HCT116 (cell line): Measurements from ENCODE around the gene AP3B1. TPM values are rescaled to one million over a fixed set of nuclear protein-coding genes. Genes with fewer than 3 reads are reported as not detected.

Source experiments
- ATAC-seq: fragments of 200-7000 bp; cut with Tn5 transposase; 2 replicates; pipeline ENCODE4 v1.9.1; 2020; ENCODE audit warnings: mild to moderate bottlenecking, moderate library complexity
- Bru-seq: library from RNA; stranded (reverse); fragments of 400-500 nt; gene quantifications from one replicate; lab custom pipeline; 2021; lab: Mats Ljungman, UMichigan
- BruChase-seq, 2 experiments: library from RNA; stranded (reverse); fragments of 400-500 nt; gene quantifications; one replicate each; lab custom pipeline; 2021; lab: Mats Ljungman, UMichigan
- BruUV-seq: library from RNA; stranded (reverse); fragments of 400-500 nt; replicated peaks from 2 replicates; lab custom pipeline; 2021; lab: Mats Ljungman, UMichigan
- CTCF ChIA-PET: fragments of 300-600 bp; sonication (Branson Sonifier 250); formaldehyde crosslinking; loops from one replicate; lab custom pipeline; 2021; ENCODE audit warnings: antibody characterized with exemption; lab: Charles Lee
- POLR2A ChIA-PET: fragments of 300-600, 350-600 bp; sonication (Branson Sonifier 250); formaldehyde crosslinking; loops from one replicate; lab custom pipeline; 2021; ENCODE audit warnings: antibody characterized with exemption; lab: Charles Lee
- RAD21 ChIA-PET, 2 experiments: fragments of 300-600 bp; sonication (Branson Sonifier 250); formaldehyde crosslinking; loops; one replicate each; lab custom pipeline; 2023; ENCODE audit warnings: low total read pairs in 2 of 2; ENCODE audit not compliant: uncharacterized antibody in 2 of 2, unreplicated experiment in 2 of 2, low non-redundant PET in 1 of 2; lab: Charles Lee
- DNase-seq: peaks from one replicate; pipeline ENCODE4 v3.0.0-alpha.2; 2010; ENCODE audit warnings: low read depth, low spot score
- H2AFZ ChIP-seq: fragments of 200-600 bp; shearing (Covaris generic), sonication (generic); 2 replicates; pipeline ENCODE4 v1.6.1; 2017; ENCODE audit warnings: low read depth, mixed run types, mixed read lengths, antibody characterized with exemption, low read length; ENCODE audit not compliant: poor library complexity, severe bottlenecking
- H3K27ac ChIP-seq: 2 replicates; pipeline ENCODE4 v1.5.1; 2012; ENCODE audit warnings: low read depth, low read length
- H3K27me3 ChIP-seq: fragments of 200-600 bp; sonication (generic); 2 replicates; pipeline ENCODE4 v1.6.1; 2016; ENCODE audit warnings: mixed run types, low read length, mixed read lengths; ENCODE audit not compliant: insufficient read depth
- H3K36me3 ChIP-seq, 2 experiments: fragments of 200-500 bp in 1 of 2; fragments of 200-600 bp in 1 of 2; sonication (Bioruptor generic) in 1 of 2; sonication (generic) in 1 of 2; 2 replicates each; pipeline versions ENCODE4 v1.5.1 to v1.6.1; 2014 to 2016; ENCODE audit warnings: low read length in 2 of 2, inconsistent platforms in 1 of 2, mixed read lengths in 1 of 2, mixed run types in 1 of 2; ENCODE audit not compliant: insufficient read depth in 2 of 2, control insufficient read depth in 1 of 2
- H3K4me1 ChIP-seq, 2 experiments: fragments of 200-600 bp in 1 of 2; sonication (generic) in 1 of 2; 2 replicates each; pipeline versions ENCODE4 v1.5.1 to v1.6.1; 2012 to 2017; ENCODE audit warnings: low read length in 2 of 2, inconsistent platforms in 1 of 2, mild to moderate bottlenecking in 1 of 2, mixed read lengths in 1 of 2, mixed run types in 1 of 2, moderate library complexity in 1 of 2; ENCODE audit not compliant: insufficient read depth in 2 of 2, control insufficient read depth in 1 of 2
- H3K4me2 ChIP-seq: fragments of 200-600 bp; sonication (generic); 2 replicates; pipeline ENCODE4 v1.6.1; 2017; ENCODE audit warnings: mixed run types, low read length, mixed read lengths
- H3K4me3 ChIP-seq, 2 experiments: fragments of 200-600 bp in 1 of 2; sonication (generic) in 1 of 2; replicated peaks in 1 of 2; 2 replicates each; pipeline ENCODE4 v1.5.1; 2011 to 2016; ENCODE audit warnings: low read length in 2 of 2, control low read depth in 1 of 2, low read depth in 1 of 2, mild to moderate bottlenecking in 1 of 2, mixed read lengths in 1 of 2, mixed run types in 1 of 2
- H3K79me2 ChIP-seq: fragments of 200-600 bp; sonication (generic); 2 replicates; pipeline ENCODE4 v1.6.1; 2017; ENCODE audit warnings: mild to moderate bottlenecking, mixed run types, low read length, moderate library complexity, mixed read lengths; ENCODE audit not compliant: insufficient read depth
- H3K9ac ChIP-seq: fragments of 200-600 bp; sonication (generic); 2 replicates; pipeline ENCODE4 v1.6.1; 2016; ENCODE audit warnings: low read length, mixed read lengths
- H3K9me2 ChIP-seq: fragments of 200-600 bp; sonication (generic), shearing (Covaris generic); 2 replicates; pipeline ENCODE4 v1.6.1; 2017; ENCODE audit warnings: mixed run types, mild to moderate bottlenecking, moderate library complexity; ENCODE audit not compliant: insufficient read depth
- H3K9me3 ChIP-seq, 2 experiments: fragments of 200-500 bp in 1 of 2; fragments of 200-600 bp in 1 of 2; sonication (Bioruptor generic) in 1 of 2; sonication (generic) in 1 of 2; 2 replicates each; pipeline ENCODE4 v1.6.1; 2014 to 2017; ENCODE audit warnings: low read length in 2 of 2, mixed read lengths in 2 of 2, inconsistent platforms in 1 of 2, low read depth in 1 of 2, mild to moderate bottlenecking in 1 of 2, mixed run types in 1 of 2, moderate library complexity in 1 of 2; ENCODE audit not compliant: control insufficient read depth in 1 of 2, insufficient read depth in 1 of 2
- H4K20me1 ChIP-seq: fragments of 200-600 bp; sonication (generic), shearing (Covaris generic); 2 replicates; pipeline ENCODE4 v1.6.1; 2017; ENCODE audit warnings: mixed run types, mild to moderate bottlenecking, moderate library complexity; ENCODE audit not compliant: insufficient read depth
- CBX3 ChIP-seq: IDR thresholded peaks from 2 replicates; pipeline ENCODE4 v1.6.1; 2012; ENCODE audit warnings: low read depth
- ELF1 ChIP-seq: IDR thresholded peaks from 2 replicates; pipeline ENCODE4 v1.6.1; 2012; ENCODE audit warnings: low read depth, borderline replicate concordance
- EZH2 ChIP-seq: fragments of 200-600 bp; sonication (generic); IDR thresholded peaks from 2 replicates; pipeline ENCODE4 v1.6.1; 2017; ENCODE audit warnings: antibody characterized with exemption, mixed run types
- FOSL1 ChIP-seq: IDR thresholded peaks from 2 replicates; pipeline ENCODE4 v1.6.1; 2012; ENCODE audit warnings: low read depth
- JUND ChIP-seq: IDR thresholded peaks from 2 replicates; pipeline ENCODE4 v1.6.1; 2012
- POLR2A ChIP-seq: IDR thresholded peaks from 2 replicates; pipeline ENCODE4 v1.7.0; 2011; ENCODE audit warnings: borderline replicate concordance; ENCODE audit not compliant: insufficient read depth, insufficient read length; ENCODE audit errors: extremely low read depth
- POLR2AphosphoS5 ChIP-seq: IDR thresholded peaks from 2 replicates; pipeline ENCODE4 v1.6.1; 2011; ENCODE audit warnings: mild to moderate bottlenecking, low read depth, low read length, moderate library complexity
- SIN3A ChIP-seq: IDR thresholded peaks from 2 replicates; pipeline ENCODE4 v1.6.1; 2012; ENCODE audit warnings: low read depth
- SP1 ChIP-seq: IDR thresholded peaks from 2 replicates; pipeline ENCODE4 v1.6.1; 2012; ENCODE audit warnings: low read depth
- SRF ChIP-seq: IDR thresholded peaks from 2 replicates; pipeline ENCODE4 v1.6.1; 2012; ENCODE audit warnings: low read depth
- TCF7L2 ChIP-seq: IDR thresholded peaks from 2 replicates; pipeline ENCODE4 v1.7.0; 2011; ENCODE audit warnings: borderline replicate concordance, inconsistent platforms; ENCODE audit not compliant: insufficient read depth, insufficient read length; ENCODE audit errors: extremely low read depth
- YY1 ChIP-seq: IDR thresholded peaks from 2 replicates; pipeline ENCODE4 v1.6.1; 2011; ENCODE audit warnings: low read length, low read depth, moderate library complexity, mild to moderate bottlenecking; ENCODE audit not compliant: insufficient replicate concordance; ENCODE audit errors: extremely low read depth
- ZFX ChIP-seq: fragments of 450-650 bp; IDR thresholded peaks from 2 replicates; pipeline ENCODE4 v1.6.1; 2017
- ZNF274 ChIP-seq: fragments of 200-500 bp; sonication (Bioruptor generic); IDR thresholded peaks from 2 replicates; pipeline ENCODE4 v1.6.1; 2014; ENCODE audit warnings: mild to moderate bottlenecking, low read depth, low read length, inconsistent platforms
- intact Hi-C: fragments of 100-400 bp; cut with micrococcal nuclease; formaldehyde crosslinking; loops from 2 replicates; pipeline ENCODE4 v1.10.0; 2022
- long read RNA-seq: library from polyadenylated mRNA; unstranded; transcript quantifications from one replicate; pipeline ENCODE4 v2.0.0, GENCODE V29; 2021; ENCODE audit not compliant: unreplicated experiment
- polyA plus RNA-seq: library from polyadenylated mRNA; unstranded; fragments of >200 nt; gene quantifications from 2 replicates; pipeline ENCODE4 v1.2.1, GENCODE V29; 2012; ENCODE audit warnings: missing spikeins
- total RNA-seq: library from RNA; stranded (reverse); gene quantifications from one replicate; pipeline ENCODE4 v1.2.1, GENCODE V29; 2021; ENCODE audit not compliant: unreplicated experiment
- TF ChIP-seq, protein P1 (sequence below): IDR thresholded peaks from 2 replicates; pipeline ENCODE4 v1.6.1; 2012

The AP3B1 gene, protein sequence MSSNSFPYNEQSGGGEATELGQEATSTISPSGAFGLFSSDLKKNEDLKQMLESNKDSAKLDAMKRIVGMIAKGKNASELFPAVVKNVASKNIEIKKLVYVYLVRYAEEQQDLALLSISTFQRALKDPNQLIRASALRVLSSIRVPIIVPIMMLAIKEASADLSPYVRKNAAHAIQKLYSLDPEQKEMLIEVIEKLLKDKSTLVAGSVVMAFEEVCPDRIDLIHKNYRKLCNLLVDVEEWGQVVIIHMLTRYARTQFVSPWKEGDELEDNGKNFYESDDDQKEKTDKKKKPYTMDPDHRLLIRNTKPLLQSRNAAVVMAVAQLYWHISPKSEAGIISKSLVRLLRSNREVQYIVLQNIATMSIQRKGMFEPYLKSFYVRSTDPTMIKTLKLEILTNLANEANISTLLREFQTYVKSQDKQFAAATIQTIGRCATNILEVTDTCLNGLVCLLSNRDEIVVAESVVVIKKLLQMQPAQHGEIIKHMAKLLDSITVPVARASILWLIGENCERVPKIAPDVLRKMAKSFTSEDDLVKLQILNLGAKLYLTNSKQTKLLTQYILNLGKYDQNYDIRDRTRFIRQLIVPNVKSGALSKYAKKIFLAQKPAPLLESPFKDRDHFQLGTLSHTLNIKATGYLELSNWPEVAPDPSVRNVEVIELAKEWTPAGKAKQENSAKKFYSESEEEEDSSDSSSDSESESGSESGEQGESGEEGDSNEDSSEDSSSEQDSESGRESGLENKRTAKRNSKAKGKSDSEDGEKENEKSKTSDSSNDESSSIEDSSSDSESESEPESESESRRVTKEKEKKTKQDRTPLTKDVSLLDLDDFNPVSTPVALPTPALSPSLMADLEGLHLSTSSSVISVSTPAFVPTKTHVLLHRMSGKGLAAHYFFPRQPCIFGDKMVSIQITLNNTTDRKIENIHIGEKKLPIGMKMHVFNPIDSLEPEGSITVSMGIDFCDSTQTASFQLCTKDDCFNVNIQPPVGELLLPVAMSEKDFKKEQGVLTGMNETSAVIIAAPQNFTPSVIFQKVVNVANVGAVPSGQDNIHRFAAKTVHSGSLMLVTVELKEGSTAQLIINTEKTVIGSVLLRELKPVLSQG
- total RNA-seq (54.5 TPM), Bru-seq, nascent RNA (percentile 84 among the genes with signal in this experiment), BruChase-seq, experiment 1, labeled RNA remaining after a 6-hour chase (percentile 70 among the genes with signal in this experiment), BruChase-seq, experiment 2, labeled RNA remaining after a 2-hour chase (percentile 65 among the genes with signal in this experiment)
- polyA plus RNA-seq = 24.0 and 29.8 TPM in 2 replicates
- long read RNA-seq, full-length matches to known transcripts = 19 of 97 reads
- long read RNA-seq, partial matches to known transcripts = 62 of 97 reads
- long read RNA-seq, other reads (novel, unspliced or antisense) = 16 of 97 reads

- Histone ChIP-seq H2AFZ (peak within 1 kb of the TSS; percentile 89), H3K9me2 (no peaks in the 10 kb centered on the region), H3K4me2 (peak within 1 kb of the TSS; percentile 85), H4K20me1 (no peaks in the 10 kb centered on the region), H3K27ac (peak within 1 kb of the TSS; percentile 73), H3K9me3 (no peaks in the 10 kb centered on the region), H3K9ac (peak within 1 kb of the TSS; percentile 89), H3K36me3 (no peaks in the 10 kb centered on the region), H3K79me2 (peaks cover 49% of the 10 kb centered on the region), H3K27me3 (no peaks in the 10 kb centered on the region), H3K4me3 (peak within 1 kb of the TSS; percentile 80 to 94), H3K4me1 (peaks cover 2 to 8% of the 10 kb centered on the region in 2 experiments; a peak in 2 of 4 replicates)
- TF ChIP-seq, protein P1, sequence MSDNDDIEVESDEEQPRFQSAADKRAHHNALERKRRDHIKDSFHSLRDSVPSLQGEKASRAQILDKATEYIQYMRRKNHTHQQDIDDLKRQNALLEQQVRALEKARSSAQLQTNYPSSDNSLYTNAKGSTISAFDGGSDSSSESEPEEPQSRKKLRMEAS = peak; percentile 67
- TF ChIP-seq ELF1 (peak; percentile 87), SIN3A (peak; percentile 87), JUND (peak; percentile 52; the same call in 1 of the 2 replicates), SRF (no peak; the same call in 1 of the 2 replicates), YY1 (peak; percentile 33), POLR2A (peak; percentile 81), EZH2 (no peak), SP1 (peak; percentile 98), ZFX (peak; percentile 36; the same call in 1 of the 2 replicates), TCF7L2 (peak; percentile 72), CBX3 (peak; percentile 70; the same call in 1 of the 2 replicates), POLR2AphosphoS5 (peak; percentile 98), FOSL1 (no peak), ZNF274 (no peak)
- ChIA-PET POLR2A (interaction anchor here (0.7 to 1.5 kb wide), 3 partner anchors 9 to 66 kb away, joined by 3 to 11 read pairs (median 3); partner anchors contain the start of gene SCAMP1), CTCF (interaction anchor here (0.6 to 1.6 kb wide), 2 partner anchors 66 to 290 kb away, joined by 3 to 7 read pairs; partner anchors contain the start of gene SCAMP1), RAD21 (no interaction called here)
- intact Hi-C loops = loop anchor here (1.0 to 5.0 kb wide), 2 partner anchors 66 to 732 kb away; partner anchors contain the start of gene SCAMP1
- ATAC-seq (peak; percentile 91), DNase-seq (peak; percentile 97)
- no TSS peak for BruUV-seq
These were observed at the start of gene AP3B1 for GRCh38 chr5:78294248-78295034. TSS of gene AP3B1 (minus strand) at chr5:78294698. CDS start at chr5:78294579, 119 bp downstream.
